Right renal pelvis (tissue), 4 donors: ENCODE data around the gene BHLHE23. TPM values are rescaled to one million over a fixed set of nuclear protein-coding genes. Genes with fewer than 3 reads are reported as not detected.
"Not testable (repeated sequence)": the region's sequence is repeated elsewhere in the genome, so short reads cannot be mapped to it uniquely, and the experiment has no call there.

Experiments used
- DNase-seq, 4 donors: peaks; one replicate each; pipeline ENCODE4 v3.0.0-alpha.2; 2013; ENCODE audit warnings: low read depth in 4 of 4, low spot score in 3 of 4, missing footprints in 1 of 4
- polyA plus RNA-seq, 4 donors: library from polyadenylated mRNA; unstranded; fragments of 120-200 nt; gene quantifications; one replicate each; pipeline ENCODE4 v1.2.1, GENCODE V29; 2013; ENCODE audit not compliant: insufficient read length in 4 of 4

BHLHE23 gene
- polyA plus RNA-seq, 4 donors = 0.08 TPM; not detected in 3

DNA sequence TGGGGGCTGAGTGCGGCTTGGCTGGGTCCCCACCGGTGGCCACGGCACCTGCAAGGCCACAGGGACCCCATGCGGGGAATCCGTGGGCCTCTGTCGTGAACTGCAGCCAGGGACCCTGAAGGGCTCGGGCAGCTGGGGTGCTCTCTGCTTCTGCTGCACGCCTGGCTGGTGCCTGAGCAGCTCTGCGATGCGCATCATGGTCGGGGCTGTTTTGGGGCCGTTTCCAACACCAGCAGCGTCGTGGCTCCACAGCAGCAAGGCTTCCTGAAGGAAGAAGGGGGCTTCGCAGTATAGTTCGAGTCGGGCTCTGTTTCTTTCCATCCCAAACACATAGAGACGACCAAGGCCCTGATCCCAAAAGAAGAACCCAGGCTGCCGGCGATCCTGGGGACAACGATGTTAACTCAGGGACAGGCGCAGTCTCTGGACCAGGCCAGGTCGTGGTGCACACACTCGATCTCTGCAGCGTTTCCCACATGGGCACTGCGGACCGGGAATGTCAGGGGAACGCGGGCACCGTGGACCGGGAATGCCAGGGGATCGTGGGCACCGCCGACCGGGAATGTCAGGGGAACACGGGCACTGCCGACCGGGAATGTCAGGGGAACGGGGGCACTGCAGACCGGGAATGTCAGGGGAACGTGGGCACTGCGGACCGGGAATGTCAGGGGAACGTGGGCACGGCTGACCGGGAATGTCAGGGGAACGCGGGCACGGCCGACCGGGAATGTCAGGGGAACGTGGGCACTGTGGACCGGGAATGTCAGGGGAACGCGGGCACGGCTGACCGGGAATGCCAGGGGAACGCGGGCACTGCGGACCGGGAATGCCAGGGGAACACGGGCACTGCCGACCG is 36.8 kb upstream of the BHLHE23 start:
- no peak for DNase-seq

DNA sequence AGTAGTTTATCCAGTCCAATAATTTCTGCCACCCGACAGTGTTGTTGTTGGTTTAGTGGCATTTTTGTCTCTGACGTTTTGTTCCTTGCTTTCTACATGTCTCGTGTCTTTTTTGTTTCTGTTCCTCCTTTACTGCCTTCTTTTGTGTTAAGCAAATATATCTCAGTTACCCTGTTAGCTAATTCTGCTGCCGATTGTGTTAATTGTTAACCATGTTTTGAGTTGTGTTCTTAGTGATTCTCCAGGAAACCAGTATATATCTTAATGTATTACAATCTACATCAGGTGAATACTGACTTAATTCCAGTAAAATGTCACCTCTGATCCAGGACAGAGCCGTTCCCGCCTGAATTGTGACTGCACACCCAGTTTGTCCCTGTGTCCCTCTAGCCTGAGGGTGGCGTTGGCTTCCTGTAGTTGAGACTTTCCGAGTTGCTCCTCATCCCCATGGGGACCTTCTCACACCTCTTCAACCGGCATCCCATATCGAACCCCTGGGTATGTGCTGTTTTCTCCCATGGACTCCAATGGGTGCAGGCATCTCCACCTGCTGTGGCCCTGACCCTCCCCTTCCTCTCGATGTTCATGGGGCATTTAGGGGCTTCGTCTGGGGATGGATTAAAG is 35.8 kb upstream of the BHLHE23 start:
- DNase-seq = no peak

DNA sequence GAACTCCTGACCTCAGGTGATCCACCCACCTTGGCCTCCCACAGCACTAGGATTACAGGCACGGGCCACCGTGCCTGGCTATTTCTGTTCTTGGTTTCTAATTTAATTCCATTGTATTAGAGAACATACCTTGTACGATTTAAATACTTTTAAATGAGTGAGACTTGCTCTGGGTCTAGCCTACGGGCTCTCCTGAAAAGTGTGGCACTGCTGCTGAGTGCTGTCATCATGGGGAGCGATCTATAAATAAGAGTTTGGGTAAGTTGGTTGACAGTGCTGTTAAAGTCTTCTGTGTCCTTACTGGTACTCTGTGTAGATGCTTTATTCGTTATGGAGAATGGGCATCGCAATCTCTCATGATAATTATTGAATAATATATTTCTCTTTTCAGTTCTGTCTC is 35.0 kb upstream of the BHLHE23 start:
- no peak for DNase-seq

DNA sequence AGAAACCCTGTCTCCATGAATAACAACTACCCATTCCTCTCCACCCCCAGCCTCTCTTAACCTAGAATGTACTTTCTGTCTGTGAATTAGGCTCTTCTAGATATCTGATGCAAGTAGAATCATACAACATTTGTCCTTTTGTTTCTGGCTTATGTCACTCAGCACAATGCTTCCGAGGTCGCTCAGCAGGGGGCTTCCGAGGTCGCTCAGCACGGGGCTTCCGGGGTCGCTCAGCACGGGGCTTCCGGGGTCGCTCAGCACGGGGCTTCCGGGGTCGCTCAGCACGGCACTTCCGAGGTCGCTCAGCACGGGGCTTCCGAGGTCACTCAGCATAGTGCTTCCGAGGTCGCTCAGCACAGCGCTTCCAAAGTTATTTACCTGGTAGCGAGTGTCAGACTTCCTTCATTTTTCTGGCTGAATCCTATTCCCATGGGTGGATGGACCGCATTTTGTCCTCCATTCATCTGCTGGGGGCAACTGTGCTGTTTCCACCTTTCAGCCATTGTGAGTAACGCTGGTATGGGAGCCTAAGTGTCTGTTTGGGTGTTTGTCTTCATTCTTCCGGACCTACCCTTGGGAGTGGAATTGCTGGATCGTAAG is 31.0 kb upstream of the BHLHE23 start:
- DNase-seq = no peak

DNA sequence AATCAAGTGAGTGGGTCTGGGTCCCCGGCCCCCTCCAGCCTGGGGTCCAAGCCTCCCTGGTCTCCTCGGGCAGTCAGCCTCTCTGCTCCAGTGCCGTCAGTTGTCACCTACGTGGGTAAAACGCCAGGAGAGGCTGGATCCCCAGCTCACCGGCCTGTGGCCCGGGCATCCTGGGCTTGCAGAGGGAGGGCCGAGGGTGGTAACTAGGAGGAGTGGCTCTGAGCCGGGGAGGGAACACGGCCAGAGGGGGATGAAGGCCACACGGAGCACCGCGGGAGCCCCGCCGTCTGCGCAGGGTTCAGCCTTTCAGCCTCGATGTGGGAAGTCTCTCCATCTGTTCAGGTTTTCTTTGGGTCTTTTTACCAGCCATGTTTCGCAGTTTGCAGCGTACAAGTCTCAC is 29.5 kb upstream of the BHLHE23 start:
- DNase-seq = no peak

DNA sequence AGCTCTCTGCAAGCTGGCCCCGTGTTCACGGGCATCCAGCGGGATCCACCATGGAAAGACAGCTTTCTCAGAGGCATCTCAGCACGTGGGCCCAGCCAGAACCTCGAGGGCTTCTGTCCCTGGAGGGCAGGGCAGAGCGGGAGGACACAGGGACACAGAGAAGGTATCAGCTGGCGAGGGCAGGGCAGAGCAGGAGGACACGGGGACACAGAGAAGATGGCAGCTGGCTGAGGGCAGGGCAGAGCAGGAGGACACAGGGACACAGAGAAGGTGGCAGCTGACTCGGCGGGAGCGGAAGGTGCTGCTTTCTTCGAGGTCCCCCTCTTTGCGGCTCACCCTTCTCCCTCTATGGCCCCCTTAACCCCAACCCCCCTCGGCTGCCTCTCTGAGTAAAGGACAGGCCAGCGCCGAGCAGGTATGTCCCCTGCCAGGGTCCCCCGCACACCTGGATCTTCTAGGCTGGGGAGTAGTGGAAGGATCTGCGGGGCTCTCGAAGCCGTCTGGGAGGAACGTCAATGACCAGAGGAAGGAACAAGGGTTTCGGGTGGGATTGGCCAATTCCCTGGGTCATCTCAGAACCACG is 28.9 kb upstream of the BHLHE23 start:
- no peak for DNase-seq

DNA sequence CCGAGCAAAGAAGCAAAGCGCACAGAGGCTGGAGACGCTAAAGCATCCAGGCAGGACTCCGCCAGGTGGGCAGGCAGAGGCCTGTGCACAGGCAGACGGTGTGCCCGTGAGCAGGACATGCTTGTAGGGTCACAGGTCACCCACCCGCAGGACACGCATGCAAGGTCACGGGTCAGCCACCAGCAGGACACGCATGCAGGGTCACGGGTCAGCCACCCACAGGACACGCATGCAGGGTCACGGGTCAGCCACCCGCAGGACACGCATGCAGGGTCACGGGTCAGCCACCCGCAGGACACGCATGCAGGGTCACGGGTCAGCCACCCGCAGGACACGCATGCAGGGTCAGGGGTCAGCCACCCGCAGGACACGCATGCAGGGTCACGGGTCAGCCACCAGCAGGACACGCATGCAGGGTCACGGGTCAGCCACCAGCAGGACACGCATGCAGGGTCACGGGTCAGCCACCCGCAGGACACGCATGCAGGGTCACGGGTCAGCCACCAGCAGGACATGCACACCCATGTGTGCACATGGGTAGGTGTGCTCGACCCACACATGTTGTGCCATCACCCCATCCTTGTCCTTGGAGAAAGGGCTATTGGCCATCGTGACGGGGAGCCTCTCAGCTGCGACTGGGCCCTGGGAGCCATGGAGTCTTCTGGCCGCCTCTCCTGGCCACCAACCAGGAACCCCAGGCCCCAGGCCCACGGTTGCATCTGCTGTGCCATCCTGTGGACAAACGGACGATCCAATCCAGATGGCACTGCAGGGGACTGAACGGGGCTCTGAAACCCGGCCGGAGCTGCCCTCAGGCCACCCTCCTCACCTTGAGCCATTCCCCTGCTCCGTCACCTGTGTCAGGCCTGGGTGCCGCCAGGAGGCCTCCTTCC is 28.2 kb upstream of the BHLHE23 start:
- DNase-seq = not testable (repeated sequence)

DNA sequence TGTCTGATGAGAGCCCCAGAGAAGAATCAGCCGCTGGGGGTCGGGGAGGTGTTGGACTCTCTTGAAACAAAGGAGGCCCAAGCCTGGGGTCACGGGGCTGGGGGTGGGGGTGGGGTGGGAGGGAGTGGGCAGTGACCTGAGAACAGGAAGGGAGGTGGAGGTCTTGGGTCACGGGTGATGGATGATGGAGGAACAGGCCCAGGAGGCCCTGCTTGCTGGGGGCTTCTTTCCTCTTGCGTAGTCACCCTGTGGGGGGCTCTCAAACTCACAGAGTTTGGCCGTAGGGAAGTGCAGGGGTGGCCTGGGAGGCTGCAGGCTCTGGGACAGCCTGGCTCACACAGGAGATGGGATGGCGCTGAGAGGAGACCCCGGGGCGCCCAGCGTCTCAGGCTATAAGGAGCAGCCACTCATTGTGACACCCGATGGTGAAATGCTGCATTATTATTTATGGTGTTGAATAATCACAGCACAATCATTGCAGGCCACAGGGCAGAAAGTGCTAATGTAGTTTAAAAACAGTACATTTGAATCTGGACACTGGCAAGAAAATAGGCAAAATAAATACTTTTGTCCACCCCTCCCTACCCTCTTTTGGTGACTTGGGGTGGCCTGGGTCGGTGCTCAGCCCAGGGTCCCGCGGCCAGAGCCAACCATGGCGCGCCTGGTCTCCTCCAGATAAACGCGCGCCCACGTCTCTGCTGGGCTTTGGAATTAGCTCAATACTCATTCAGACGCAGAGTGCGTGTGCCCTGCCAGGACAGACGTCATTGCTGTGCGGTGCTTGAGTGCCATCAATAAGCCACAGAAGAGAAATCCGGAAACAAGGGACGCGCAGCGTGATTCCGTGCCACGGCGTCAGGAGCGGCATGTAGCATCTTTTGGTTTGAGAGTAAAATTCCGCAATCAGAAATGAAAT is 27.3 kb upstream of the BHLHE23 start:
- DNase-seq = no peak

DNA sequence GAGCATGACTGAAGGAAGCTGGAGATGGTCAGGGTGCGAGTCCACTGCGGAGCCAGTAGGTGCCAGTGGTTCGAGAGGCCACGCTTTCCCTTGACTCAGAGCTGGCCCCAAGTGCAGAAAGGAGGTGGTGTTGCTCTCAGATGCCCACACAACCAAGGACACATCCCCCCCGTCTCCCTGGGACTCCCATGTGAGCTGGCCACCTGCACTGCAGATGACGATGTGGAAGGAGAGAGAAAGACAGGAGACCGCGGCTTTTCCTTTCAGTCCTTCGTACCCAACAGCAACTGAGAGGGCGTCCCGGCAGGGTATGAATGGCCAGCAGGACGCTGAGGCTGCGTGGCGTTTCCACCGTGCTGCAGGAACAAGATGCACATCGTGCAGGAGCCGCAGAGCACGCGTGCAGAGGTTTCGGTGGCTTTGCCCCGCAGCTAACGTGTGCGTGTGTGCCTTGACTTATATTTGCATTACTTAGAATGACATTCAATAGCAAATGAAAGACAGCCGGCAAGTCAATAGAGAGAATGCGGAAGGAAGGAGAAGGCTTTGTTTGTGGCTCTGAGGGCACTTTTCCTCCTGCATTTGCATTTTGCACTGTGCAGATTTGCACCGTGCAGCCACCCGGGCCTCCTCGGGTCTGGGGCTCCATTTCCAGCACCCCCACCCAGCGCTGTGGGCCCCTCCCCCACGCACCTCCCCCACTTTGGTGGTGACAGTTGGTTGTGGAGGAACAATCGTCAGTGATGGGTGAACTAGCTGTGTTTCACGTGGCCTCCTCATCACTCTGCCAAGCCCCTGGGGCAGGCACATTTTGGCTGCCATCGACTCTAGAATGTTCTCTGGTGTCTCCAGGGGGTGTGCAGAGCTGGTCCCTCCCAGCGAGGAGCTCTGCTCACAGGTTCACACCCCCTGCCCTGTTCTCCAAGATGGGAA is 26.4 kb upstream of the BHLHE23 start:
- no peak for DNase-seq

DNA sequence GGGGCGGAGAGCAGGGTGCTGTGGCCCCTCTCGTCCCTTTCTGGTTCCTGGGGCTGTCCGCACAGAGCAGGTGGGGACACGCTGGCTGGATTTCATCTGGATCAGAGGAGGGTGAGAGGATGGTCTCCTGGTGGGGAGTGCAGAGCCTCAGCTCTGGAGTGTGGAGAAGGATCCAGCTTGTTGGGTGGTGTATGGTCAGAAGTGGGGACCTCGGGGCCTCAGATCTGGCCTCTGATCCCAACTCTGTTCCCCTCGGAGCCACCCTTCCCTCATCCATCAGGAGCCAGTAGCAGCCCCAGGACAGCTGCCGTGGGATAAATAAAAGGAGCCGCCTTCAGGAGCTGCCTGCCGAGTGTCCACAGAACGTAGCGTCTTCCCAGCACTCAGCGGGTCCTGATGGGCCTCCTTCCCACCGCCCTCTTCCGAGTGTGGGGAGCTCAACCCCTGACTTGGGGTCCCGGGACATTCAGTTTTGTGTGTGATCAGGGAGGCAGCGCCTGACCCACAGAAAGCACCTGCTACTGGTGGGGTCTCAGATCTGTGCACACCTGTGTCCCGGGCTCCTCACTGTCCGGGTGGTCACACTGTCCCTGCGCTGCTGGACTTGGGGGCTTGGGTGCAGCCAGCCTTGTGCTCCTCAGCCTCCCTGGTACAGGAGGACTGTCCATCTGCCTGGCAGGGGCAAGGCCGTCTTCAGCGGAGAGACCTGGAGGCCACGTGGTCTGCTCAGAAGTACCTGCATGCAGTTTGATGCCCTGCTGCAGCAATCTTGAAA is 25.4 kb upstream of the BHLHE23 start:
- no peak for DNase-seq

DNA sequence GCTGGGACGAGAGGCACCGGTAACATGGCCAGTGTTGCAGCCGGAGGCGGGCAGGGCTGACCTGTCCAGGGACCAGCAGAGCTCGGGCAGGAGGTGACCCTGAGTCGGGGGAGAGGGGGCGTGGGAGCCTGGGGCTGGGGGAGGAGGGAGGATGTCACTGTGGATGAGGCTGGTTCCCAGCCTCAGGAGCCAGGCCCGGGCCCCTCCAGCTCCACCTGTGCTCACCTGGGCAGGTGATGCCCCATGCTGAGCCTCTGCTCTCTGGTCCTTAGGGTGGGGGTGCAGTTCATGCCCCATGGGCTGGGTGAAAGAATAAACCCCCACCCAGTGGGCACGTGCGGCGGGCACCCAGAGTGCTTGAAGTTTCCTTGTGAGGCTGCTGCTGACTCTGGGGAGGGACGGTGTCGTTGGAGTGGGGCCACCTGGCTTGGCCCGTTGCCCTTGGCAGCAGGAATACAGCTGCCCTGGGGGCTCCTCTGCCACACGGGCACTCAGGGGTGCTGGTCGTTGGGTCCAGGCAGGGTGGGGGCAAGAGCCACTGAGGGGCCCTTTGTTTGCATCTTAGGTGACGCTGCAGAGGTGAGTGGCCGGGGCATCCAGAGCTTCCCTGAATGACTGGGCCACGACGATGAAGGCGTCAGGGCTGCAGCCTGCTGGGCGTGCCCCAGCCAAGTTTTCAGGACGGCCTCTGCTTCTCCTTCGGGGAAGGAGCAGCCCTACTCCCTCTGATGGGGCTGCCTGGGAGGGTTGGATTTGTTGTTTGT is 24.7 kb upstream of the BHLHE23 start:
- no peak for DNase-seq

DNA sequence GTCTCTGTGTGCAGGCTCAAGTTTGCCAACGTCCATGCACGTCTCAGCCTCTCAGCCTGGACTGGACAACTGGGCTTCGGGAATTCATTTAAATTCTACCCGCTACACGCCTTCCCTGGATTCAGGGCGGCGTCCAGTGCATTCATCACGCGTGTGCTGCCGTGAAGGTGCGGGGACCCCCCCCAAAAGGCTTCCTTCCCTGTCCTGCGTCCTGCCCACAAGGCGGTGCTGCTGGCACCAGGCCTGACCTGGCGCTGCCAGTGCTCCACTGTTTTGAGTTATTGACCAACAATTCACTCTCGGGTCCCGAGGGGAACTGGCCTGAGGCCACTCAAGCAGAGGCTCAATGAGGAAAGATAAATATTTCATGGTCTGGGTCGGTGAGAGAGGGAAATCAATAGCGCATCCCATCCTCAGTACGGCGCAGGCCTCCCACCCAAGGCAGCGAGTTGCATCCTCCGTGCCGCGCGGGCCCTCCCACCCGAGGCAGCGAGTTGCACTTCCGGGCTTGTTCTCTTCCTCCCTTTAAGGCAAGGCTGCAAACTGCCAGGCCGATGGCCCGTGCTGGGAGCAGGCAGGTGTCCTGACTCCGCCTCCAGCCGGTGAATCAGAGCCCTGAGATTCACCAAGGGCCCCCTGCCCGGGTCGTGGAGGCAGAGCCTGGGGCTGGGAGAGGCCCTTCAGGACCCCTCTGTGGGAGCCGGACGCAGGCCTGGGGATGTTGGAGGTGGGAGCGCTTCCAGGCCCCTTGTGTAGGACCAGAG is 22.8 kb upstream of the BHLHE23 start:
- no peak for DNase-seq

DNA sequence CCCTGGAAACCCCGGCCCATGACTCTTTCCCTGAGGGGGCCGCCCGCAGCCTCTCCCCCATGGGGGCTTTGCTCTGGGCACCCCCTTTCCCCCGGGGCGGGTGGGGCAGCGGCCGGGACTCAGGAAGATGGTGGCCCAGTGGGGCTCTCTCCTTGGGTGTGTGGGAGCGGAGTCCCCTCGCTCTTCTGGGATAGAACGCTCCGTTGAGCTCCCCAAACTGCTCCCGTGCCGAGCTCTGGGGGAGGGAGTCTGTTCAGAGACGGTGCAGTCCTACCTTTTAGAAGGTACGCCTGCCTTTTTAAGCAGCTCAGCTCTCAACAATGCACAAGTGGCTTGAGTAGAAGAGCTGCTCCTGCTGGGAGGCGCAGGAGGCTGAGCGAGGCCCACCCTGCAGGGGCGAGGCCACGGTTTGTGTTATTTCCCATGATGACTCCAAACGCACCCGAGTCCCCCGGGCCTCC is 21.7 kb upstream of the BHLHE23 start:
- no peak for DNase-seq

DNA sequence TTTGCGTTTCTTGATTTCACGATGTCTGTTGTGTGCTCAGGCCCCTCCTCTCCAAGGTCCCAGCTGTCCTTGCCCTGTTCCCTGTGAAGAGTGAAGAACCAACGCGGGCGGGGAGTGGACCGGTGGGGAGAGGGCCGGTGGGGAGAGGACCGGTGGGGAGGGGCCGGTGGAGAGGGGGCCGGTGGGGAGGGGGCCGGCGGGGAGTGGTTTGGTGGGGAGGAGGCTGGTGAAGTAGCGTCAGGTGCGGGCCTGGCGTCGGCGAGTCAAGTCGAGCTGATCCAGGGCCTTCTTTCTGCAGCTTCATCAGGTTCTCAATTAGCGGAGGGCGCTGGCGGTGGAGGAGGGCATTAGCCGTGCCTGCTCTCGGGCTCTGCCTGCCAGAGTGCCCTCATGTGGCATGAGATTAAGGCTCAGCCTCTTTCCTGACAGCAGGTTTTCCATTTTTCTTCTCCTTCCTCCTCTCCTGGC is 21.2 kb upstream of the BHLHE23 start:
- DNase-seq = no peak

DNA sequence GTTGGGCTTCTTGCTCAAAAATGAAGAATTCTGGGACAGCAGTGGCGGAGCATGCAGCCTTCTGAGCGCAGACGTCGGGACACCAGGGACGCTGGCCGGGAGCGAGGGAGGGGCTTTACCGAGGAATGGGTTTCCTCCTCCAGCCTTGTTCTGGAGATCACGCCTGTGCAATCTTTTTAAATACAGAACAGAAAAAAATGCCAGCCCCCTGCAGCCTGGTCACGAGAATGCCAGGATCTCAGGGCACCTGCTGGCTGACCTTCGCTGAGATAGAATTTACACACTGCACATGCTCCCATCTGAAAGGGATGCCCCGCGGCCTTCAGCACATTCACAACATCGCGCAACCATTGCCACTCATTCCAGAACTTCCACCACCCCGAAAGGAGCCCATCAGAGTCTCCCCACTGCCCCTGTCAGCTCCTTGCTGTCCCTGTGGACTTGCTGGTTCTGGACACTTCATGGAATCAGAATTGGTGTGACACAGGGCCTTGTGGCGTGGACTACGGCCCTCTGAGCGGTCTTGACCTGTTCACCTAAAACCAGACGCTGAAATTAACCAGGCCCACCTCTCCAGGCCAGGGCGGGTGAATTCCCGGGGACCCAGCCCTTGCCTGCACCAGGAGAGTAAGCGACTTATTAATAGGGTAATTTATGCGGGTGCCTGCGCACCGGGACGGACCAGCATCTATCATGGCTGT is 20.6 kb upstream of the BHLHE23 start:
- DNase-seq = no peak
